Trophoblast cell (in vitro differentiated cells and primary cell): Measurements from ENCODE around the gene TMPRSS7.

ENCODE experiments used
- DNase-seq, 2 donors: peaks; one replicate each; pipeline ENCODE4 v3.0.0-alpha.2; 2016
- H2AFZ ChIP-seq: 2 replicates; pipeline ENCODE4 v1.6.1; 2013; ENCODE audit warnings: low read length, moderate library complexity, mild to moderate bottlenecking; ENCODE audit not compliant: insufficient read depth, poor library complexity
- H2AK5ac ChIP-seq: 2 replicates; pipeline ENCODE4 v1.6.1; 2013; ENCODE audit warnings: mild to moderate bottlenecking, low read length
- H2BK120ac ChIP-seq: 2 replicates; pipeline ENCODE4 v1.6.1; 2013; ENCODE audit warnings: low read length, mild to moderate bottlenecking, moderate library complexity; ENCODE audit not compliant: insufficient read depth, poor library complexity
- H2BK12ac ChIP-seq: 2 replicates; pipeline ENCODE4 v1.6.1; 2013; ENCODE audit warnings: mild to moderate bottlenecking, low read length, moderate library complexity
- H2BK5ac ChIP-seq: 2 replicates; pipeline ENCODE4 v1.6.1; 2013; ENCODE audit warnings: low read length, low read depth, moderate library complexity, mild to moderate bottlenecking; ENCODE audit not compliant: poor library complexity
- H3K14ac ChIP-seq: 2 replicates; pipeline ENCODE4 v1.6.1; 2013; ENCODE audit warnings: mild to moderate bottlenecking, low read length
- H3K18ac ChIP-seq: 2 replicates; pipeline ENCODE4 v1.6.1; 2013; ENCODE audit warnings: mild to moderate bottlenecking, low read length
- H3K23ac ChIP-seq: 2 replicates; pipeline ENCODE4 v1.6.1; 2013; ENCODE audit warnings: low read length
- H3K27ac ChIP-seq: 2 replicates; pipeline ENCODE4 v1.5.1; 2013; ENCODE audit warnings: low read depth, mild to moderate bottlenecking, inconsistent platforms, low read length, moderate library complexity
- H3K27me3 ChIP-seq: 2 replicates; pipeline ENCODE4 v1.6.1; 2013; ENCODE audit warnings: inconsistent platforms, mild to moderate bottlenecking, low read length, moderate library complexity; ENCODE audit not compliant: insufficient read depth
- H3K36me3 ChIP-seq, 2 experiments: 1 replicate in 1 of 2; 2 replicates in 1 of 2; pipeline ENCODE4 v1.6.1; 2013; ENCODE audit warnings: low read length in 2 of 2, mild to moderate bottlenecking in 2 of 2, moderate library complexity in 1 of 2; ENCODE audit not compliant: insufficient read depth in 2 of 2, control insufficient read depth in 1 of 2
- H3K4ac ChIP-seq: 2 replicates; pipeline ENCODE4 v1.6.1; 2013; ENCODE audit warnings: low read depth, mild to moderate bottlenecking, low read length, moderate library complexity
- H3K4me1 ChIP-seq, 2 experiments: 1 replicate in 1 of 2; 2 replicates in 1 of 2; pipeline ENCODE4 v1.6.1; 2013; ENCODE audit warnings: low read length in 2 of 2, mild to moderate bottlenecking in 2 of 2, moderate library complexity in 1 of 2; ENCODE audit not compliant: insufficient read depth in 2 of 2, control insufficient read depth in 1 of 2
- H3K4me2 ChIP-seq: 2 replicates; pipeline ENCODE4 v1.6.1; 2013; ENCODE audit warnings: inconsistent platforms, mild to moderate bottlenecking, low read length, moderate library complexity
- H3K4me3 ChIP-seq: 2 replicates; pipeline ENCODE4 v1.5.1; 2013; ENCODE audit warnings: mild to moderate bottlenecking, low read depth, low read length, inconsistent platforms
- H3K79me1 ChIP-seq: one replicate; pipeline ENCODE4 v1.6.1; 2013; ENCODE audit warnings: low read length
- H3K79me2 ChIP-seq: 2 replicates; pipeline ENCODE4 v1.6.1; 2013; ENCODE audit warnings: low read length, mild to moderate bottlenecking; ENCODE audit not compliant: control insufficient read depth, insufficient read depth, poor library complexity
- H3K9ac ChIP-seq: 2 replicates; pipeline ENCODE4 v1.6.1; 2013; ENCODE audit warnings: mild to moderate bottlenecking, low read length
- H3K9me3 ChIP-seq: 2 replicates; pipeline ENCODE4 v1.6.1; 2013; ENCODE audit warnings: low read depth, mild to moderate bottlenecking, control low read depth, inconsistent platforms, low read length; ENCODE audit not compliant: insufficient read depth
- H4K12ac ChIP-seq: 2 replicates; pipeline ENCODE4 v1.6.1; 2013; ENCODE audit warnings: low read depth, mild to moderate bottlenecking, low read length, moderate library complexity
- H4K8ac ChIP-seq: 2 replicates; pipeline ENCODE4 v1.6.1; 2013; ENCODE audit warnings: low read depth, mild to moderate bottlenecking, low read length, moderate library complexity
- H4K91ac ChIP-seq: one replicate; pipeline ENCODE4 v1.6.1; 2013; ENCODE audit warnings: low read depth, mild to moderate bottlenecking, low read length, moderate library complexity
- WGBS: extraction: QIAGEN DNeasy Blood & Tissue Kit; methylation state at CpG from one replicate; pipeline ENCODE4 v1.1.7; 2013; ENCODE audit warnings: missing lambda C conversion rate; ENCODE audit not compliant: insufficient read length, insufficient coverage; ENCODE audit errors: extremely low coverage; 5-methylcytosine and 5-hydroxymethylcytosine counted together

TMPRSS7 gene

GRCh38 chr3:112117415-112117814 lies 82.9 kb downstream of the TMPRSS7 start:
- no peak overlapping the region for H2BK120ac ChIP-seq
- H2BK12ac ChIP-seq: no peak overlapping the region
- H3K79me1 ChIP-seq: no peaks in the 10 kb centered on the region
- H2BK5ac ChIP-seq: no peak overlapping the region
- no peak overlapping the region for H2AK5ac ChIP-seq
- no peak overlapping the region for H3K4me2 ChIP-seq
- H3K4me1 ChIP-seq: no peaks in the 10 kb centered on the region
- WGBS: no CpG with 5 or more reads among the region's 1 CpG
- no peak overlapping the region for H3K4me3 ChIP-seq
- no peak overlapping the region for H4K91ac ChIP-seq
- H3K9me3 ChIP-seq: no peaks in the 10 kb centered on the region
- no peak overlapping the region for H2AFZ ChIP-seq
- no peak for DNase-seq
- H3K23ac ChIP-seq: no peak overlapping the region
- H3K14ac ChIP-seq: no peak overlapping the region
- H3K36me3 ChIP-seq: peaks cover 7 to 15% of the 10 kb centered on the region in 2 experiments
- H3K4ac ChIP-seq: no peak overlapping the region
- no peak overlapping the region for H3K18ac ChIP-seq
- H3K27ac ChIP-seq: no peak overlapping the region
- no peak overlapping the region for H3K9ac ChIP-seq
- no peak overlapping the region for H4K8ac ChIP-seq
- H3K27me3 ChIP-seq: no peaks in the 10 kb centered on the region
- no peak overlapping the region for H4K12ac ChIP-seq
- no peaks in the 10 kb centered on the region for H3K79me2 ChIP-seq

GRCh38 chr3:112117841-112118571 lies 83.5 kb downstream of the TMPRSS7 start:
- no CpG with 5 or more reads among the region's 4 CpGs for WGBS
- H3K79me1 ChIP-seq: no peaks in the 10 kb centered on the region

GRCh38 chr3:112119962-112120836 lies 85.7 kb downstream of the TMPRSS7 start:
- Histone ChIP-seq H3K79me2 (no peaks in the 10 kb centered on the region), H2AK5ac (no peak overlapping the region), H2BK5ac (no peak overlapping the region), H3K4me1 (no peaks in the 10 kb centered on the region), H4K91ac (no peak overlapping the region), H3K27ac (no peak overlapping the region), H3K14ac (no peak overlapping the region), H4K12ac (no peak overlapping the region), H2BK120ac (no peak overlapping the region), H2AFZ (no peak overlapping the region), H3K9me3 (no peaks in the 10 kb centered on the region), H3K23ac (no peak overlapping the region), H2BK12ac (no peak overlapping the region), H4K8ac (no peak overlapping the region), H3K18ac (no peak overlapping the region), H3K4me3 (no peak overlapping the region), H3K36me3 (peaks cover 7 to 13% of the 10 kb centered on the region in 2 experiments), H3K79me1 (peaks cover under 1% of the 10 kb centered on the region), H3K9ac (no peak overlapping the region), H3K27me3 (no peaks in the 10 kb centered on the region), H3K4me2 (no peak overlapping the region), H3K4ac (no peak overlapping the region)
- no CpG with 5 or more reads among the region's 9 CpGs for WGBS
- DNase-seq: no peak

More at GRCh38 chr3:112117841-112118571, 83.5 kb downstream of the TMPRSS7 start:
- Histone ChIP-seq H3K4me2 (no peak overlapping the region), H2BK120ac (no peak overlapping the region), H3K79me2 (no peaks in the 10 kb centered on the region), H3K4me1 (no peaks in the 10 kb centered on the region), H4K8ac (no peak overlapping the region), H3K14ac (no peak overlapping the region), H3K36me3 (peaks cover 7 to 12% of the 10 kb centered on the region in 2 experiments), H3K4ac (no peak overlapping the region), H3K18ac (no peak overlapping the region), H2BK12ac (no peak overlapping the region), H3K27ac (no peak overlapping the region), H2BK5ac (no peak overlapping the region), H4K91ac (no peak overlapping the region), H3K4me3 (no peak overlapping the region), H3K9me3 (no peaks in the 10 kb centered on the region), H3K9ac (no peak overlapping the region), H2AFZ (no peak overlapping the region), H4K12ac (no peak overlapping the region), H3K23ac (no peak overlapping the region), H2AK5ac (no peak overlapping the region), H3K27me3 (no peaks in the 10 kb centered on the region)
- DNase-seq: no peak

- H2AFZ ChIP-seq: no peak overlapping the region
- no peak for DNase-seq
- H2BK120ac ChIP-seq: no peak overlapping the region
- peaks cover 4 to 10% of the 10 kb centered on the region in 2 experiments for H3K36me3 ChIP-seq
- H3K9me3 ChIP-seq: no peaks in the 10 kb centered on the region
- no peak overlapping the region for H3K4ac ChIP-seq
- no peak overlapping the region for H4K12ac ChIP-seq
- H2BK12ac ChIP-seq: no peak overlapping the region
- no peak overlapping the region for H4K91ac ChIP-seq
- WGBS: no CpG with 5 or more reads among the region's 2 CpGs
- H3K4me3 ChIP-seq: no peak overlapping the region
- H3K4me2 ChIP-seq: no peak overlapping the region
- no peaks in the 10 kb centered on the region for H3K27me3 ChIP-seq
- no peak overlapping the region for H3K23ac ChIP-seq
- H3K14ac ChIP-seq: no peak overlapping the region
- peaks cover 6% of the 10 kb centered on the region for H3K79me1 ChIP-seq
- no peak overlapping the region for H2BK5ac ChIP-seq
- no peaks in the 10 kb centered on the region for H3K79me2 ChIP-seq
- H3K4me1 ChIP-seq: peaks cover 4 to 6% of the 10 kb centered on the region in 2 experiments
- H2AK5ac ChIP-seq: no peak overlapping the region
- H4K8ac ChIP-seq: no peak overlapping the region
- no peak overlapping the region for H3K27ac ChIP-seq
- H3K9ac ChIP-seq: no peak overlapping the region
- no peak overlapping the region for H3K18ac ChIP-seq
Observed at GRCh38 chr3:112121577-112122547, 87.3 kb downstream of the TMPRSS7 start.
